ENCODE results near the gene CCDC91.

Gene CCDC91

GRCh38 chr12:28539691-28540323, 349.6 kb downstream of the CCDC91 start:
- no peak for DNase-seq (ENCODE audit: low read depth)

DNA sequence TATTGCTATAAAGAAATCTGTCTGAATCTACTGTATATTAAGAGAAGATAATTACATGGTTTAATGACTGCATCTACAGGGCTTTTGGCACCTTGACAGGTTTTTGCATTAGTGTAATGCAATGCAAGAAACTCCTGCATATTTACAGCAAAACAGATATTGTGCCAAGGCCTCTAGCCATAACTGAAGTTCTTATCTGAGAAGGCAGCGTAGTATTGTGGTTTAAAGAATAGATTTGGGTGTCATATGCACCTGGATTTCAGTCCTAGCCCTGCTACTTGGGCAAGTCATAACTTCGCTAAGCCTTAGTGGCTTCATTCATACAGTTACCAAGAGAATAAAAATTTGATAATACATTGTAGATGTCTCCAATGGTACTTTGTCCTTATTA, 350.1 kb downstream of the CCDC91 start:
- no peak for DNase-seq (ENCODE audit: low read depth)

- no peak for DNase-seq (ENCODE audit: low read depth)
These were observed 353.0 kb downstream of the CCDC91 start for GRCh38 chr12:28543021-28543890.

GRCh38 chr12:28550757-28551704, 360.8 kb downstream of the CCDC91 start:
- no peak for DNase-seq (ENCODE audit: low read depth)

- DNase-seq (ENCODE audit: low read depth), result no peak
These were observed 362.2 kb downstream of the CCDC91 start for GRCh38 chr12:28552251-28552970.

DNA sequence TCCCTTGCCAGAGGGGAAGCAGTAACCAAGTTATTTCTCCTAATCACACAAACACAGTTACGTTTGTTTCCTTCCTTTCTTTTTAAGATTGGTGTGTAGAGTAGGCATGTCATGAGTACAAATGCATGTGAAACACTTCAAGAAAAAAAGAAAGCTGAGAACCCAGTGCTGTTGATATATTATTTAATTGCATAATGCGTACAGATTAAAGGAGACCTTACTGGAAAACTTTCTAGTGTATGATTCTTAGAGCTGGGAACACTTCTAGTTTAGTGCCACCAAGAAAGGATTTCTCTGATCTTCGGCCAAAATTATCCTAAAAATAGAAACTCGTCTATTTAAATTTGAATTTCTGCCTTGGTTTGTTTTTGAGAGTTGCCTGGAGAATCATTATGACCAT, 365.5 kb downstream of the CCDC91 start:
- no peak for DNase-seq (ENCODE audit: low read depth)

DNA sequence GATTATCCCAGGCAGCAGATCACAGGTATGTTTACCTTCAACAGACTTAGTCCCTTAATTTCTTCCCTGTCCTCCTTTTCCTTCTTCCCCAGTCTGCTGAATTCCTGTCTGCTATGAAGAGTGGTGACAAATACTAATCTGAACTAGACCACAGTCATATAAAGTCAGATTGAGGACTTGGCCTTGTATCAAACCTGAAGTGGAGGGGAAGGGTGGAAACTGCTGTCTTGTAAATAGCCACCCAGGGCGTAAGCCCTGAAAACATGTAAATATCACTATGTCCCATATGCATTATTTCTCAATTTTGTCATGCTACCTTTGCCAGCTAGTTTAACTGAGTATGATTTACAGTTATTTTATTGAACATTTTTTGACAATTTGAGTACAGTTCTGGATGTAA, 368.0 kb downstream of the CCDC91 start:
- no peak for DNase-seq (ENCODE audit: low read depth)

GRCh38 chr12:28563286-28563685, 373.0 kb downstream of the CCDC91 start:
- DNase-seq (ENCODE audit: low read depth), result no peak

- no peak for DNase-seq (ENCODE audit: low read depth)
These were observed 373.7 kb downstream of the CCDC91 start for GRCh38 chr12:28563936-28564335.

GRCh38 chr12:28568118-28568517, 377.9 kb downstream of the CCDC91 start:
- no peak for DNase-seq (ENCODE audit: low read depth)

DNA sequence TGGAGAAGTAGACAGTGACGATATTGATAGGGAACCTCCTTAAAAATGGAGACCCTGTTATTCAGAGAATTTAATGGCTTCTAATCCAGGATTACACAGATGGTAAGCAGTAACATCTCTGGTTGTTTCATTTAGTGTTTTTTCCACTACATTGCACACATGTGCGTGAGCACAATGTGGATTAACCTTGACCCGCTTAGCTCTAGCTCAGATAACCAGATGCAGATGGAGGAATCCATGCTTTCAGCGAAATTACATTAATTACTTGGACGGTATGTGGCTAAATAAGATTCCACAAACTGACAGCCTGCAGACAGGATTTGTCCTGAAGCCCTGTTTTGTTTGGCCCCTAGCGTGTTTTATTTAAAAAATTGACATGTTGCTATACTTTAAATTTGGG, 378.4 kb downstream of the CCDC91 start:
- DNase-seq (ENCODE audit: low read depth), result no peak

- no peak for DNase-seq (ENCODE audit: low read depth)
These were observed 379.6 kb downstream of the CCDC91 start for GRCh38 chr12:28569698-28570411.

DNA sequence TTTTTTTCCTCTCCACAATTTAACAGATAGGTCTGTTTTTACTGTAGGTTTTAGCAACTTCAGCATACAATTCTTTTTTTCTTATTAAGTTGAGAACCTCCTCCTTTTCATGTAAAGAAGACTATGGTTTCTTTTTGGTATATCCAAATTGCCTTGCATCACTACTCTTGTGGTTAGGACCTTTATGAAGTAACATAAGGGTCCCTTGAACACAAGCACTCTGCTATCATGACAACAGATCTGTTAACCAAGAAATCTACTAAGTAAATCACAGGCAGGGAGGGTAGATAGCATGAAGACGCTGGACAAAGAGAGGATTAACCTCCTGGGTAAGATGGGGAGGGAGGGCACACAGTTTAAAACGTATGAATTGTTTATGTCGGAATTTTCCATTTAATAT, 380.6 kb downstream of the CCDC91 start:
- no peak for DNase-seq (ENCODE audit: low read depth)

DNA sequence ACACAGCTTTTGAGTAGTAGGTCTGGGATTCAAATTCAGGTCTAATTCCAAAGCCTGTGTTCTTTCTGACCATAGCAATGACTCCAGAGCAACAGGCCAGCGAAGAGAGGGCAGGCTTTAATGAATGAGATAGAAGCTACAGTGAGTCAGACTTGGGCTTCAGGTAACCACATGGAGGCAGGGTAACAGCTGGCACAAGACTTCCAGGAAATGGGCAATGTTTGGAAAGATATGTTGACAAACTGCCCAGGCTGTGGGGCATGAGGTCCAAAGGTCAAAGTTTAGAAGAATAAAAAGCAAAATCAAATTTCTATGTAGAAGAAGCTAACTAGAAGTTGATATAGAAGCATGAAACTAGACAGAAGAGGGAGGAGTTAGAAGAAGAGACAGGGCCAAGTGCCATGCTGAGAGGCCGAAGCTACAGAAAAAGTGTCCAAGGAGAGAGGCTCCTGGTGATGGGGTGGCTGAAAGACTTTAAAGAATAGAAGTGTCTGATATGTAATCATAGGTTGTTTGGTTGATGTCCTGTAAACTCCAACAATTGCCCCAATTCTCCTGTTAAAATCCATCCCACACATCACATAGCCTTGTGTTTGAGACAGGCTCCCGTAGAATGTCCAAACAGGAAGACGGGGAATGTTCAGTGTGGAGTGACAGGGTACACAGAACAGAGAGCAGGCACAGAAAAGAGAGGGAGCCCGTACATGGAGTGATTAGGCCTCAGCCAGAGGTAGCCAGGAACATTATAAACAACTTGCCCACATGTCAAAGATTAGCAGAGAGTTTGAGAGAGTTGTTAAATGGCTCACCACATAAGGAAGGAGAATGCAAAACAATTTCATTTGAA, 384.7 kb downstream of the CCDC91 start:
- no peak for DNase-seq (ENCODE audit: low read depth)

DNA sequence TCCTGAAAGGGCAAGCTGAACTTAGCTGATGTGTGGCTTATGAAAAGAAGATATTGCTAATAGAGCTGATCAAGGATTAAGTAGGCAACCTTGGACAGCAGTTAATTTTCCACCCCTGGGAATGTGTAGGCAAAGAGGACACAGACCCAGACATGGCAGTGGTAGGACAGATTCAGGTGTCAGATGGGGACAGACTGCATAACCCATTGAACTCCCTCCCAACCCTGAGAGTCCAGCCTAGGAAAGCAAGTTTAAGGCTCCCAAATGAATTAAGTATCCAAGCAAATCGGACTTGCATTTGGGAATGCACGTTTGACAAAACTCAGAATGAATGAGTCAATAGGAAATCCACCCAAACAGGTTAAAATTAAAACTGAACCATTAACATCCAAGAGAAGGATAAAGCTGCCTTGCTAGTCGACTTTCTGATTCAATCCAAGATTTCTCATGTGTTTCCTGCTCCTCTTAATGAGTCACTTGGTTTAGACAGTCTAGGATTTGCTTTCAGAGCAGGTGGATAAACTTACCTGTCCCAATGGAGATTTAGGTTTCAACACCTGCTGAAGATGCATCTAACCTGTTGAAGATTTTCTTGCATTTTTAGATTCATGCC, 385.4 kb downstream of the CCDC91 start:
- no peak for DNase-seq (ENCODE audit: low read depth)

DNA sequence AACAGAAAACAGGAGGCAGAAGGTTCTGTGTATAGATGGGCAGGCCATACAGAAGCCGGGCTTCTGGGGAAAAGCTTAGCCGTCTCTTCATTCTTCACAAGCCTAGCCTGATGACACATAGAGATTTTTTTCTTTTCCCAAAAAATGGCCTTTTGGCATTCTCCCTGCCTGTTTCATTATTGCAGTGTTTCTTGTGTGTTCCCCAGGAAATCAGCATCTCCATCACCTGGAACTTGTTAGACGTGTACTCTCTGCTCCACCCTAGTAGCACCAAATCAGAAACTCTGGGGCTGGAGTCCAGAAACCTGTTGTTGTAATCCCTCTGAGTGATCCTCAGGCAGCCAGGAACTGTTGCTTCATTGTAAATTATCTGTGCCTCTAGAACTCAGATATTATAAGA, 388.1 kb downstream of the CCDC91 start:
- no peak for DNase-seq (ENCODE audit: low read depth)

GRCh38 chr12:28578833-28579252, 388.6 kb downstream of the CCDC91 start:
- no peak for DNase-seq (ENCODE audit: low read depth)

DNA sequence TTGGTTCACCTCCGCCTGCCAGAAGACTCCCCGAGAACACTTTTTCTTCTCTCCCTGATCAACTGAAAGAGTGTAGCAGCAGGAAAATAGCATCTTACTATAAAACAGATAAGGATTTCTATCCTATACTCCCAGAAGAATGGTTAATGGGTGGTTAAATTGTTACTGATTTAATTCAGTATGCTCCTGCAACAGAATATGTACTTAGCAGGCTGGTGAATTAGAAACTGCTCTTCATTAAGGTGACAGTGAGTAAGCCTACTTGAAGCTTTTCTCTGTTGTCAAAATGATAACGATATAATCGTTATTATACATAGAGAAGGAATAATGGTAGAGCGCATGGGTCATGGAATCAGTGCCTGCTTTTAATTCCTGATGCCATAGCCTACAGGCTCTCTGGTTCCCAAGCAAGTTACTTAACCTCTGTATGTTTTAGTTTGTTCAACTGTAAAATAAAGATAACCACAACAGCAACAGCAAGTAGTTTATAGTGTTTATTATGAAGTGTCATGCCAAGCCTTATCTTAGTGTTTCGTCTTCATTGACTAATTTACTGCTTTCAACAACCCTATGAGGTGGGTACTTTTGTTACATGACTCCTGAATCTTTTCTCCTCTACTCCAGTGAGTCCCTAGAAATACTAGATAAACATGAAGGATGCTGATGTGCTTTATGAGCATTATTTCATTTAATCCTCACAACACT, 392.6 kb downstream of the CCDC91 start:
- no peak for DNase-seq (ENCODE audit: low read depth)

- no peak for DNase-seq (ENCODE audit: low read depth)
These were observed 393.5 kb downstream of the CCDC91 start for GRCh38 chr12:28583701-28584261.

Measured in activated T-helper 1 cell treated with Interleukin-2 at 50 U/mL for 16 hours (primary cell).